DND-41 (cell line): ENCODE data around the gene FRG2C.

Experiments used
- CTCF ChIP-seq: IDR thresholded peaks from 2 replicates; pipeline ENCODE4 v1.5.1; 2012; ENCODE audit warnings: borderline replicate concordance, low read length, moderate library complexity, mild to moderate bottlenecking; ENCODE audit not compliant: poor library complexity, severe bottlenecking; ENCODE audit errors: extremely low read depth
- EZH2 ChIP-seq: IDR thresholded peaks from 3 replicates; pipeline ENCODE4 v1.6.1; 2012; ENCODE audit warnings: borderline replicate concordance, low read depth, mild to moderate bottlenecking, moderate library complexity, low read length, inconsistent platforms; ENCODE audit not compliant: severe bottlenecking

- TF ChIP-seq CTCF (no peak), EZH2 (no peak)
Observed at GRCh38 chr3:75692061-75692460, 27.9 kb downstream of the FRG2C start.
